A549 (cell line): Measurements from ENCODE around the gene ASPSCR1. TPM values are rescaled to one million over a fixed set of nuclear protein-coding genes. Genes with fewer than 3 reads are reported as not detected.

Source experiments
- ATAC-seq, 2 experiments: fragments of 200-7000 bp in 1 of 2; fragments of >200 bp in 1 of 2; cut with Nextera tagmentation in 1 of 2; cut with Tn5 transposase in 1 of 2; 3 replicates each; pipeline versions ENCODE4 v1.8.0 to v1.9.1; 2018 to 2020; ENCODE audit warnings: mild to moderate bottlenecking in 1 of 2, moderate library complexity in 1 of 2
- CTCF ChIA-PET: fragments of 300-600 bp; sonication (Branson Sonifier 250); formaldehyde crosslinking; extraction: SDS; loops from one replicate; lab custom pipeline; 2021; ENCODE audit warnings: antibody characterized with exemption, inconsistent platforms; lab: Yijun Ruan, JAX
- POLR2A ChIA-PET: fragments of 350-600 bp; formaldehyde crosslinking; extraction: SDS; loops from one replicate; lab custom pipeline; 2021; ENCODE audit warnings: antibody characterized with exemption, inconsistent platforms; lab: Yijun Ruan, JAX
- DNase-seq, 2 experiments: peaks; one replicate each; pipeline versions ENCODE4 v3.0.0 to v3.0.0-alpha.2; 2011 to 2016; ENCODE audit warnings: low read depth in 1 of 2, low spot score in 1 of 2
- FAIRE-seq: peaks from 2 replicates; lab custom pipeline; 2011; peaks lifted over from hg19 to GRCh38; lab: Jason Lieb, UNC
- H3K27ac ChIP-seq, 2 experiments: fragments of >200 bp; sonication (Bioruptor Twin); formaldehyde crosslinking; 3 replicates each; pipeline ENCODE4 v1.5.1; 2016 to 2017
- H3K4me1 ChIP-seq: fragments of >200 bp; sonication (Bioruptor Twin); formaldehyde crosslinking; 3 replicates; pipeline ENCODE4 v1.6.1; 2016
- H3K4me2 ChIP-seq: fragments of >200 bp; sonication (Bioruptor Twin); formaldehyde crosslinking; 3 replicates; pipeline ENCODE4 v1.6.1; 2016
- H3K4me3 ChIP-seq: fragments of >200 bp; sonication (Bioruptor Twin); formaldehyde crosslinking; 3 replicates; pipeline ENCODE4 v1.5.1; 2016
- H3K9me3 ChIP-seq: fragments of >200 bp; sonication (Bioruptor Twin); formaldehyde crosslinking; 3 replicates; pipeline ENCODE4 v1.6.1; 2016
- CHD2 ChIP-seq: fragments of 150-350 bp; IDR thresholded peaks from 2 replicates; pipeline ENCODE4 v1.6.1; 2014; ENCODE audit warnings: low read length; ENCODE audit not compliant: partially characterized antibody
- CHD4 ChIP-seq: fragments of 200-600 bp; sonication (generic); IDR thresholded peaks from 2 replicates; pipeline ENCODE4 v1.6.1; 2016; ENCODE audit warnings: antibody characterized with exemption, mild to moderate bottlenecking, borderline replicate concordance
- EHMT2 ChIP-seq: fragments of 200-600 bp; sonication (generic); IDR thresholded peaks from 2 replicates; pipeline ENCODE4 v1.6.1; 2016; ENCODE audit warnings: antibody characterized with exemption, low read depth, mild to moderate bottlenecking, moderate library complexity
- FOSB ChIP-seq: fragments of 250-450 bp; sonication (Bioruptor Pico); IDR thresholded peaks from 2 replicates; pipeline ENCODE4 v1.5.0; 2020; ENCODE audit warnings: mild to moderate bottlenecking, moderate library complexity
- FOXS1 ChIP-seq: fragments of 250-450 bp; sonication (Bioruptor Pico); IDR thresholded peaks from 2 replicates; pipeline ENCODE4 v1.5.0; 2020; ENCODE audit warnings: mild to moderate bottlenecking, moderate library complexity
- GATA3 ChIP-seq: IDR thresholded peaks from 2 replicates; pipeline ENCODE4 v1.6.1; 2012; ENCODE audit warnings: borderline replicate concordance
- HEYL ChIP-seq: fragments of 250-450 bp; sonication (Bioruptor Pico); IDR thresholded peaks from 2 replicates; pipeline ENCODE4 v1.8.0; 2021; ENCODE audit warnings: mild to moderate bottlenecking, moderate library complexity
- HOXA7 ChIP-seq: fragments of 250-450 bp; sonication (Bioruptor Pico); IDR thresholded peaks from 2 replicates; pipeline ENCODE4 v1.5.0; 2020; ENCODE audit warnings: mild to moderate bottlenecking, moderate library complexity
- HOXB13 ChIP-seq: fragments of 250-450 bp; sonication (Bioruptor Pico); IDR thresholded peaks from 2 replicates; pipeline ENCODE4 v1.5.0; 2020; ENCODE audit warnings: low read depth, mild to moderate bottlenecking, moderate library complexity
- HOXB5 ChIP-seq: fragments of 250-450 bp; sonication (Bioruptor Pico); IDR thresholded peaks from 2 replicates; pipeline ENCODE4 v1.5.0; 2020; ENCODE audit warnings: mild to moderate bottlenecking, moderate library complexity
- KDM1A ChIP-seq: fragments of 200-600 bp; sonication (generic); IDR thresholded peaks from 2 replicates; pipeline ENCODE4 v1.6.1; 2016; ENCODE audit warnings: low read depth, mild to moderate bottlenecking
- NR3C1 ChIP-seq: fragments of >200 bp; sonication (Bioruptor Twin); formaldehyde crosslinking; IDR thresholded peaks from 3 replicates; pipeline ENCODE4 v1.6.1; 2017
- RAD21 ChIP-seq, 2 experiments: fragments of >200 bp in 1 of 2; sonication (Bioruptor Twin) in 1 of 2; formaldehyde crosslinking in 1 of 2; IDR thresholded peaks in 1 of 2; conservative IDR thresholded peaks in 1 of 2; 2 replicates in 1 of 2; 3 replicates in 1 of 2; pipeline ENCODE4 v1.6.1; 2012 to 2018; ENCODE audit warnings: inconsistent platforms in 1 of 2
- REST ChIP-seq: fragments of 200-600 bp; sonication (generic); IDR thresholded peaks from 2 replicates; pipeline ENCODE4 v1.6.1; 2016; ENCODE audit warnings: antibody characterized with exemption, mild to moderate bottlenecking, moderate library complexity
- RFX5 ChIP-seq: fragments of 450-650 bp; IDR thresholded peaks from 2 replicates; pipeline ENCODE4 v1.7.1; 2014; ENCODE audit warnings: antibody characterized with exemption, mild to moderate bottlenecking, moderate library complexity
- RNF2 ChIP-seq: fragments of 200-600 bp; sonication (generic); IDR thresholded peaks from 2 replicates; pipeline ENCODE4 v1.6.1; 2016; ENCODE audit warnings: low read depth, mild to moderate bottlenecking, antibody characterized with exemption, moderate library complexity, borderline replicate concordance
- ZC3H11A ChIP-seq: fragments of 450-650 bp; IDR thresholded peaks from 2 replicates; pipeline ENCODE4 v1.6.1; 2014; ENCODE audit warnings: antibody characterized with exemption, mild to moderate bottlenecking
- ZNF302 ChIP-seq: fragments of 250-450 bp; sonication (Bioruptor Pico); IDR thresholded peaks from 2 replicates; pipeline ENCODE4 v1.9.0; 2021; ENCODE audit warnings: inconsistent platforms, mild to moderate bottlenecking, moderate library complexity
- ZSCAN20 ChIP-seq: fragments of 250-450 bp; sonication (Bioruptor Pico); IDR thresholded peaks from 2 replicates; pipeline ENCODE4 v1.8.0; 2022; ENCODE audit warnings: mild to moderate bottlenecking, moderate library complexity
- WGBS: methylation state at CpG from one replicate; pipeline ENCODE4 v1.1.6; 2017; ENCODE audit errors: missing lambda C conversion rate; 5-methylcytosine and 5-hydroxymethylcytosine counted together
- polyA plus RNA-seq, 4 experiments: library from polyadenylated mRNA; depleted of rRNA in 3 of 4; stranded (reverse); fragments of >200 nt; fragmentation: RNase III in 1 of 4; extraction: RNeasy Plus Mini Kit Qiagen cat#74134 plus additional on column Dnase treatment in 1 of 4; gene quantifications; 2 replicates in 3 of 4; 3 replicates in 1 of 4; pipeline ENCODE4 v1.2.3, GENCODE V29; 2011 to 2017
- TF ChIP-seq, protein P1 (sequence below): fragments of 250-450 bp; sonication (Bioruptor Pico); IDR thresholded peaks from 2 replicates; pipeline ENCODE4 v1.5.0; 2020; ENCODE audit warnings: low read depth, mild to moderate bottlenecking, moderate library complexity
- TF ChIP-seq, protein P2 (sequence below): fragments of 150-350 bp; IDR thresholded peaks from 2 replicates; pipeline ENCODE4 v1.6.1; 2014; ENCODE audit warnings: low read depth, mild to moderate bottlenecking, low read length
- TF ChIP-seq, protein P3 (sequence below): fragments of >200 bp; sonication (Bioruptor Twin); formaldehyde crosslinking; IDR thresholded peaks from 2 replicates; pipeline ENCODE4 v1.6.1; 2016
- TF ChIP-seq, protein P4 (sequence below): fragments of >200 bp; sonication (Bioruptor Twin); formaldehyde crosslinking; IDR thresholded peaks from 3 replicates; pipeline ENCODE4 v1.6.1; 2016
- TF ChIP-seq, protein P5 (sequence below): IDR thresholded peaks from 2 replicates; pipeline ENCODE4 v1.6.1; 2012; ENCODE audit warnings: low read depth, borderline replicate concordance

The ASPSCR1 gene
- polyA plus RNA-seq, 2 of the 4 experiments (the other 2 are of a cell fraction): 12.3 to 25.7 TPM

GRCh38 chr17:82046903-82047302, 69.5 kb downstream of the ASPSCR1 start:
- TF ChIP-seq KDM1A: no peak
- TF ChIP-seq, protein P1, sequence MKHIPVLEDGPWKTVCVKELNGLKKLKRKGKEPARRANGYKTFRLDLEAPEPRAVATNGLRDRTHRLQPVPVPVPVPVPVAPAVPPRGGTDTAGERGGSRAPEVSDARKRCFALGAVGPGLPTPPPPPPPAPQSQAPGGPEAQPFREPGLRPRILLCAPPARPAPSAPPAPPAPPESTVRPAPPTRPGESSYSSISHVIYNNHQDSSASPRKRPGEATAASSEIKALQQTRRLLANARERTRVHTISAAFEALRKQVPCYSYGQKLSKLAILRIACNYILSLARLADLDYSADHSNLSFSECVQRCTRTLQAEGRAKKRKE (CRISPR knock-in tag): no peak
- no peak for TF ChIP-seq HOXB13 (CRISPR knock-in tag)
- TF ChIP-seq, protein P2, sequence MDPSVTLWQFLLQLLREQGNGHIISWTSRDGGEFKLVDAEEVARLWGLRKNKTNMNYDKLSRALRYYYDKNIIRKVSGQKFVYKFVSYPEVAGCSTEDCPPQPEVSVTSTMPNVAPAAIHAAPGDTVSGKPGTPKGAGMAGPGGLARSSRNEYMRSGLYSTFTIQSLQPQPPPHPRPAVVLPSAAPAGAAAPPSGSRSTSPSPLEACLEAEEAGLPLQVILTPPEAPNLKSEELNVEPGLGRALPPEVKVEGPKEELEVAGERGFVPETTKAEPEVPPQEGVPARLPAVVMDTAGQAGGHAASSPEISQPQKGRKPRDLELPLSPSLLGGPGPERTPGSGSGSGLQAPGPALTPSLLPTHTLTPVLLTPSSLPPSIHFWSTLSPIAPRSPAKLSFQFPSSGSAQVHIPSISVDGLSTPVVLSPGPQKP: no peak
- no peak for TF ChIP-seq CHD2
- no peak for TF ChIP-seq FOSB (CRISPR knock-in tag)
- TF ChIP-seq ZC3H11A: no peak
- no peak for TF ChIP-seq HOXA7 (CRISPR knock-in tag)
- no peak for TF ChIP-seq RFX5
- no peak for TF ChIP-seq RNF2
- TF ChIP-seq RAD21 (conservative IDR thresholded peaks at IDR 0.05 in 1 of 2, IDR thresholded peaks at IDR 0.05 in 1 of 2): no peak
- TF ChIP-seq, all 56 proteins: peak for 0
- ChIA-PET POLR2A (no interaction called here), CTCF (interaction anchor here (1.2 to 5.2 kb wide), 3 partner anchors 9 to 87 kb away, joined by 4 to 32 read pairs (median 6); partner anchors contain the start of genes DCXR and RAC3)
- Histone ChIP-seq H3K4me2 (no peak overlapping the region), H3K9me3 (no peaks in the 10 kb centered on the region), H3K27ac (no peak overlapping the region), H3K4me3 (no peak overlapping the region), H3K4me1 (peaks cover 7% of the 10 kb centered on the region; the same call in 1 of the 3 replicates)
- FAIRE-seq: no peak
- ATAC-seq: no peak
- 92% methylated on average over 21 of the region's 21 CpGs for WGBS
- DNase-seq: no peak

- no peak overlapping the region for H3K27ac ChIP-seq
- ATAC-seq (no peak), FAIRE-seq (no peak), DNase-seq (no peak)
- H3K9me3 ChIP-seq: no peaks in the 10 kb centered on the region
- no peak for TF ChIP-seq REST
- TF ChIP-seq GATA3: no peak
- no peak for TF ChIP-seq CHD4
- ChIA-PET CTCF (interaction anchor here (0.8 to 4.1 kb wide), 6 partner anchors 9 to 88 kb away, joined by 3 to 31 read pairs (median 5); partner anchors contain the start of gene DCXR), POLR2A (no interaction called here)
- 90% methylated on average over 24 of the region's 24 CpGs for WGBS
- peaks cover 7% of the 10 kb centered on the region; the same call in 1 of the 3 replicates for H3K4me1 ChIP-seq
- H3K4me3 ChIP-seq: no peak overlapping the region
- H3K4me2 ChIP-seq: no peak overlapping the region
These were observed 70.0 kb downstream of the ASPSCR1 start for GRCh38 chr17:82047379-82047778.

- ATAC-seq (no peak), FAIRE-seq (no peak), DNase-seq (no peak)
- Histone ChIP-seq H3K4me3 (no peak overlapping the region), H3K27ac (no peak overlapping the region), H3K4me2 (no peak overlapping the region), H3K9me3 (no peaks in the 10 kb centered on the region), H3K4me1 (peaks cover 10% of the 10 kb centered on the region; the same call in 2 of the 3 replicates)
- POLR2A ChIA-PET: no interaction called here
- CTCF ChIA-PET: interaction anchor here (0.8 to 4.1 kb wide), 5 partner anchors 9 to 88 kb away, joined by 3 to 31 read pairs (median 4); partner anchors contain the start of gene DCXR
- WGBS: 90% methylated on average over 19 of the region's 25 CpGs
- no peak for TF ChIP-seq HOXA7 (CRISPR knock-in tag)
- TF ChIP-seq NR3C1: no peak
- no peak for TF ChIP-seq HOXB5 (CRISPR knock-in tag)
- TF ChIP-seq RAD21 (conservative IDR thresholded peaks at IDR 0.05 in 1 of 2, IDR thresholded peaks at IDR 0.05 in 1 of 2): no peak
- TF ChIP-seq HEYL (CRISPR knock-in tag): no peak
- TF ChIP-seq, protein P3, sequence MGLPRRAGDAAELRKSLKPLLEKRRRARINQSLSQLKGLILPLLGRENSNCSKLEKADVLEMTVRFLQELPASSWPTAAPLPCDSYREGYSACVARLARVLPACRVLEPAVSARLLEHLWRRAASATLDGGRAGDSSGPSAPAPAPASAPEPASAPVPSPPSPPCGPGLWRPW: no peak
- no peak for TF ChIP-seq FOXS1
- no peak for TF ChIP-seq RFX5
- TF ChIP-seq FOSB (CRISPR knock-in tag): no peak
- TF ChIP-seq, protein P4, sequence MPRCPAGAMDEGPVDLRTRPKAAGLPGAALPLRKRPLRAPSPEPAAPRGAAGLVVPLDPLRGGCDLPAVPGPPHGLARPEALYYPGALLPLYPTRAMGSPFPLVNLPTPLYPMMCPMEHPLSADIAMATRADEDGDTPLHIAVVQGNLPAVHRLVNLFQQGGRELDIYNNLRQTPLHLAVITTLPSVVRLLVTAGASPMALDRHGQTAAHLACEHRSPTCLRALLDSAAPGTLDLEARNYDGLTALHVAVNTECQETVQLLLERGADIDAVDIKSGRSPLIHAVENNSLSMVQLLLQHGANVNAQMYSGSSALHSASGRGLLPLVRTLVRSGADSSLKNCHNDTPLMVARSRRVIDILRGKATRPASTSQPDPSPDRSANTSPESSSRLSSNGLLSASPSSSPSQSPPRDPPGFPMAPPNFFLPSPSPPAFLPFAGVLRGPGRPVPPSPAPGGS: no peak
- no peak for TF ChIP-seq EHMT2
- no peak for TF ChIP-seq ZNF302 (CRISPR knock-in tag)
- TF ChIP-seq, protein P5, sequence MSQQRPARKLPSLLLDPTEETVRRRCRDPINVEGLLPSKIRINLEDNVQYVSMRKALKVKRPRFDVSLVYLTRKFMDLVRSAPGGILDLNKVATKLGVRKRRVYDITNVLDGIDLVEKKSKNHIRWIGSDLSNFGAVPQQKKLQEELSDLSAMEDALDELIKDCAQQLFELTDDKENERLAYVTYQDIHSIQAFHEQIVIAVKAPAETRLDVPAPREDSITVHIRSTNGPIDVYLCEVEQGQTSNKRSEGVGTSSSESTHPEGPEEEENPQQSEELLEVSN: no peak
- TF ChIP-seq ZSCAN20 (CRISPR knock-in tag): no peak
- no peak for TF ChIP-seq HOXB13 (CRISPR knock-in tag)
- no peak for TF ChIP-seq KDM1A
These were observed 70.6 kb downstream of the ASPSCR1 start for GRCh38 chr17:82047914-82048570.
